SK-N-SH (cell line): Measurements from ENCODE around the gene KIRREL1.
A peak's percentile ranks its signal among the peaks of the same experiment; 100 is the strongest.

Experiments
- EZH2phosphoT487 ChIP-seq: fragments of 200-600 bp; sonication (generic); IDR thresholded peaks from 2 replicates; pipeline ENCODE4 v1.6.1; 2017; ENCODE audit warnings: low read depth, mixed run types, mild to moderate bottlenecking, antibody characterized with exemption, moderate library complexity, borderline replicate concordance
- FOXM1 ChIP-seq: IDR thresholded peaks from 2 replicates; pipeline ENCODE4 v1.4.0; 2012; ENCODE audit warnings: low read depth, mild to moderate bottlenecking
- JUND ChIP-seq: IDR thresholded peaks from 2 replicates; pipeline ENCODE4 v1.4.0; 2012
- POLR2AphosphoS5 ChIP-seq: IDR thresholded peaks from 2 replicates; pipeline ENCODE4 v1.6.1; 2012; ENCODE audit warnings: low read depth, low read length
- RCOR1 ChIP-seq: fragments of 150-350 bp; IDR thresholded peaks from 2 replicates; pipeline ENCODE4 v1.6.1; 2017; ENCODE audit warnings: antibody characterized with exemption, low read length
- RFX5 ChIP-seq: IDR thresholded peaks from 2 replicates; pipeline ENCODE4 v1.6.1; 2012; ENCODE audit warnings: mild to moderate bottlenecking, improper control_type of control experiment, low read length
- SIN3A ChIP-seq: IDR thresholded peaks from 2 replicates; pipeline ENCODE4 v1.6.1; 2012; ENCODE audit warnings: low read depth, mild to moderate bottlenecking, low read length, moderate library complexity, borderline replicate concordance
- SMC3 ChIP-seq: IDR thresholded peaks from 2 replicates; pipeline ENCODE4 v1.6.1; 2012; ENCODE audit warnings: low read depth, low read length, improper control_type of control experiment
- TAF1 ChIP-seq: IDR thresholded peaks from 2 replicates; pipeline ENCODE4 v1.6.1; 2012; ENCODE audit warnings: low read depth, mild to moderate bottlenecking, low read length, moderate library complexity, borderline replicate concordance
- YY1 ChIP-seq: IDR thresholded peaks from 2 replicates; pipeline ENCODE4 v1.4.0; 2012; ENCODE audit warnings: low read depth, mild to moderate bottlenecking
- TF ChIP-seq, protein P1 (sequence below): fragments of 200-600 bp; sonication (generic); IDR thresholded peaks from 2 replicates; pipeline ENCODE4 v1.6.1; 2017; ENCODE audit warnings: antibody characterized with exemption, mild to moderate bottlenecking, moderate library complexity

DNA sequence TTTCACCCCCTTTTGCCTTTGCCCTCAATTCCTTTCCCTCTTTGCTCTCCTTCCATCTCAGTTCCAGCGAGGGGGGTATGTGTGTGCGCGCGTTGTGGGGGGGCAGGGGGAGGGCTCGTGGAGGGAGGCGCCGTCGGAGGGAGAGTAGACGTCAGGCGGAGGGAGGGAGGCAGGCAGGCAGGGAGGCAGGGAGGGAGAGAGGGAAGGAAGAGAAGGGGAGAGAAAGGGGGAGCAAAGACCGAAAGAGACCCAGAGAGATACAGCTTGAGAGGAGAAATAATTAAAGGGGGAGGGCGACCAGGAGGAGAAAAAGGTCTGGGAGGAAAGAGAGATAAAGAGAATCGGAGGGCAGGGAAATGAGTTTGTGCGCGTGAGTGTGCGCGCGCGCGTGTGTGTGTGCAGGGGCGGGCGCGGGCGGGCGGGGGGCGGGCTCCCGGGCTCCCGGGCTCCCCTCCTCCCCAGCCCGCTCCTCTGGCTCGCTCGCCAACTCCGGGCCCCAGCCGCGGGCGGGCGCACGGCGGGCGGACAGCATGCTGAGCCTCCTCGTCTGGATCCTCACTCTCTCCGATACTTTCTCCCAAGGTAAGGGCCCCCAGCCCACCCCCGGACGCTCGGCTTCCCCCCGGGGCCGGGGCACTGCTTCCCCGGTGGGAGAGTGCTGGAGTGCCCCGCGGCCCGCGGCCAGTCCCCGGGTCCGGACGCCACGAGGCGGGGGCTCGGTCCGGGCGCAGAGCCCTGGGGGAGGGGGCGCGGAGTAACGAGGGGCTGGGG, at the start of gene KIRREL1:
- TF ChIP-seq, protein P1, sequence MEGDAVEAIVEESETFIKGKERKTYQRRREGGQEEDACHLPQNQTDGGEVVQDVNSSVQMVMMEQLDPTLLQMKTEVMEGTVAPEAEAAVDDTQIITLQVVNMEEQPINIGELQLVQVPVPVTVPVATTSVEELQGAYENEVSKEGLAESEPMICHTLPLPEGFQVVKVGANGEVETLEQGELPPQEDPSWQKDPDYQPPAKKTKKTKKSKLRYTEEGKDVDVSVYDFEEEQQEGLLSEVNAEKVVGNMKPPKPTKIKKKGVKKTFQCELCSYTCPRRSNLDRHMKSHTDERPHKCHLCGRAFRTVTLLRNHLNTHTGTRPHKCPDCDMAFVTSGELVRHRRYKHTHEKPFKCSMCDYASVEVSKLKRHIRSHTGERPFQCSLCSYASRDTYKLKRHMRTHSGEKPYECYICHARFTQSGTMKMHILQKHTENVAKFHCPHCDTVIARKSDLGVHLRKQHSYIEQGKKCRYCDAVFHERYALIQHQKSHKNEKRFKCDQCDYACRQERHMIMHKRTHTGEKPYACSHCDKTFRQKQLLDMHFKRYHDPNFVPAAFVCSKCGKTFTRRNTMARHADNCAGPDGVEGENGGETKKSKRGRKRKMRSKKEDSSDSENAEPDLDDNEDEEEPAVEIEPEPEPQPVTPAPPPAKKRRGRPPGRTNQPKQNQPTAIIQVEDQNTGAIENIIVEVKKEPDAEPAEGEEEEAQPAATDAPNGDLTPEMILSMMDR, result no peak
- TF ChIP-seq RFX5 (no peak), TAF1 (no peak; the same call in 1 of the 2 replicates), SIN3A (0 out of 2 replicates have a peak, but pooled peaks have one; percentile 22), POLR2AphosphoS5 (peak; percentile 62; the same call in 1 of the 2 replicates), RCOR1 (no peak), FOXM1 (no peak), JUND (no peak), SMC3 (no peak), YY1 (no peak), EZH2phosphoT487 (no peak)
